Activated CD4-positive, CD25-positive, alpha-beta regulatory T cell (primary cell): Measurements from ENCODE around the gene KRTAP4-12.
"Not testable (repeated sequence)": the region's sequence is repeated elsewhere in the genome, so short reads cannot be mapped to it uniquely, and the experiment has no call there.

Experiments
- DNase-seq, 4 experiments: peaks; one replicate each; lab custom pipeline; 2025; lab: John Stamatoyannopoulos, UW

KRTAP4-12 gene

GRCh38 chr17:41126412-41126811, 2.4 kb upstream of the KRTAP4-12 start:
- no peak for DNase-seq

GRCh38 chr17:41125064-41125463, 1.1 kb upstream of the KRTAP4-12 start:
- DNase-seq: no peak

GRCh38 chr17:41123292-41123990, 541 bp downstream of the KRTAP4-12 start:
- not testable (repeated sequence) for DNase-seq

GRCh38 chr17:41121742-41122141, 2.2 kb downstream of the KRTAP4-12 start:
- DNase-seq: no peak

- DNase-seq: not testable (repeated sequence)
Observed at GRCh38 chr17:41119696-41120690, 4.0 kb downstream of the KRTAP4-12 start.

- DNase-seq: no peak
Observed at GRCh38 chr17:41118721-41119120, 5.3 kb downstream of the KRTAP4-12 start.

- not testable (repeated sequence) for DNase-seq
Observed at GRCh38 chr17:41117846-41118386, 6.1 kb downstream of the KRTAP4-12 start, which contains the start of gene KRTAP4-11. TSS of gene KRTAP4-11 (minus strand) at chr17:41118373. CDS start at chr17:41118315, 58 bp downstream.

- no peak for DNase-seq
Observed at GRCh38 chr17:41116297-41116696, 7.7 kb downstream of the KRTAP4-12 start.

GRCh38 chr17:41111151-41111885, 12.7 kb downstream of the KRTAP4-12 start:
- DNase-seq: no peak

- DNase-seq: not testable (repeated sequence)
Observed at GRCh38 chr17:41108728-41109386, 15.1 kb downstream of the KRTAP4-12 start.

- DNase-seq: no peak
Observed at GRCh38 chr17:41107941-41108450, 16.0 kb downstream of the KRTAP4-12 start.

GRCh38 chr17:41105347-41105746, 18.6 kb downstream of the KRTAP4-12 start, which contains the start of gene KRTAP4-9:
TSS of gene KRTAP4-9 (plus strand) at chr17:41105389. CDS start at chr17:41105389, 0 bp downstream.
- DNase-seq: not testable (repeated sequence)

- DNase-seq: not testable (repeated sequence)
Observed at GRCh38 chr17:41104386-41105038, 19.5 kb downstream of the KRTAP4-12 start.

GRCh38 chr17:41103896-41104295, 20.1 kb downstream of the KRTAP4-12 start:
- DNase-seq: no peak

GRCh38 chr17:41101586-41102259, 22.3 kb downstream of the KRTAP4-12 start, which contains the start of gene KRTAP4-16:
TSS of gene KRTAP4-16 (minus strand) at chr17:41102209. CDS start at chr17:41102209, 0 bp downstream.
- DNase-seq: no peak

GRCh38 chr17:41099682-41100480, 24.1 kb downstream of the KRTAP4-12 start:
- not testable (repeated sequence) for DNase-seq

- no peak for DNase-seq
Observed at GRCh38 chr17:41098481-41098880, 25.5 kb downstream of the KRTAP4-12 start.

GRCh38 chr17:41098042-41098441, 25.9 kb downstream of the KRTAP4-12 start, which contains the start of gene KRTAP4-8:
TSS of gene KRTAP4-8 (minus strand) at chr17:41098142. CDS start at chr17:41098084, 58 bp downstream.
- no peak for DNase-seq
